Measurements from ENCODE around the gene CACNA1G. TPM values are rescaled to one million over a fixed set of nuclear protein-coding genes. Genes with fewer than 3 reads are reported as not detected.

The CACNA1G gene
- polyA plus RNA-seq, 1 donor (not counting 4 experiments of a cell fraction or from before 2014, with no cell fraction given), result 0.07 TPM

DNA sequence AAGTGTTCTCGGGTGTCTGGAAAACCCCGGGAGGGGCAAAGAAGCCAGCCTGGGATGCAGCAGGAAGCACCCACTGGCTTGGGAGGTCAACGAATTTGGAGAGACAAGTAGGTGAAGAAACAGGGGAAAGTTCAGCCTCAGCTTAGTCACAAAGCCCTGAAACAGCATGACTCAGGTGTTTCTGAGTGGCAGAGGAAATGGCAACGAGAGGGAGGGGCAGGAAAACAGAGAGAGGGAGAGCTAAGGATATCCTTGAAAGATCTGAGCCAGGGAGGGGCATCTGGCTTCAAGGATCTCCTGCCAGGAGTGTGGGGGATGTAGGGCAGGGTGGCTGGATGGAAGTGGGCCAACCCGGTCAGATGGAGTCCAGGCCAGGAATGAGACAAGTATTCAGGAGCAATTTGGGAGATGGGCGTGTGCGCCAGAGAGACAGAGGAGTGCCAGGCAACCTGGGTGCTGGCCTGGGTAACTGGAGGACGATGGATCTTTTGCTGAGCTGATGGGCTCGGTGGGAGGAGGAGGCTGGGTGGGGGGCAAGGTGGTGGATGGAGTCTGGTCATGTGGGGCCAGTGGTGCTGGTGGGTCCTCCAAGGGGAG is 101.4 kb downstream of the CACNA1G start:
- H3K4me1 ChIP-seq (ENCODE audit: control insufficient read depth, extremely low read depth, insufficient read depth, low read length), result peaks cover 28% of the 10 kb centered on the region
- DNase-seq (ENCODE audit: low read depth, low spot score), result peak; percentile 76
- dilution Hi-C loops (cut with MboI; ENCODE audit: extremely low pct_ligation_motif_present, low sequenced_read_pairs), result no loop called here
- H3K9me1 ChIP-seq (ENCODE audit: control insufficient read depth, extremely low read depth, insufficient read depth, low read length), result no peaks in the 10 kb centered on the region
- peak; percentile 93 for FAIRE-seq
- peak overlapping the region; percentile 29 for H3K9ac ChIP-seq (ENCODE audit: control insufficient read depth, extremely low read depth, insufficient read depth, low read length)
- peak overlapping the region; percentile 76 for H3K27ac ChIP-seq (ENCODE audit: control insufficient read depth, insufficient read depth, low read length)
- no peaks in the 10 kb centered on the region for H4K20me1 ChIP-seq (ENCODE audit: control insufficient read depth, extremely low read depth, insufficient read depth, low read length)
- H2AFZ ChIP-seq (ENCODE audit: control insufficient read depth, low read length), result peak overlapping the region; percentile 57
- H3K79me2 ChIP-seq (ENCODE audit: control insufficient read depth, insufficient read depth, low read length), result no peaks in the 10 kb centered on the region
- H3K36me3 ChIP-seq (ENCODE audit: control insufficient read depth in 2 of 2, extremely low read depth in 1 of 2, insufficient read depth in 2 of 2, low read length in 2 of 2), result peaks cover 0 to 11% of the 10 kb centered on the region in 2 experiments
- H3K27me3 ChIP-seq (ENCODE audit: control insufficient read depth, extremely low read depth, insufficient read depth, low read length), result no peaks in the 10 kb centered on the region
- peak overlapping the region; percentile 67 for H3K4me2 ChIP-seq (ENCODE audit: control insufficient read depth, extremely low read depth, insufficient read depth, low read depth, low read length)
- no peak for TF ChIP-seq EZH2 (IDR thresholded peaks at IDR 0.05; ENCODE audit: low read length)
- TF ChIP-seq, protein P1, sequence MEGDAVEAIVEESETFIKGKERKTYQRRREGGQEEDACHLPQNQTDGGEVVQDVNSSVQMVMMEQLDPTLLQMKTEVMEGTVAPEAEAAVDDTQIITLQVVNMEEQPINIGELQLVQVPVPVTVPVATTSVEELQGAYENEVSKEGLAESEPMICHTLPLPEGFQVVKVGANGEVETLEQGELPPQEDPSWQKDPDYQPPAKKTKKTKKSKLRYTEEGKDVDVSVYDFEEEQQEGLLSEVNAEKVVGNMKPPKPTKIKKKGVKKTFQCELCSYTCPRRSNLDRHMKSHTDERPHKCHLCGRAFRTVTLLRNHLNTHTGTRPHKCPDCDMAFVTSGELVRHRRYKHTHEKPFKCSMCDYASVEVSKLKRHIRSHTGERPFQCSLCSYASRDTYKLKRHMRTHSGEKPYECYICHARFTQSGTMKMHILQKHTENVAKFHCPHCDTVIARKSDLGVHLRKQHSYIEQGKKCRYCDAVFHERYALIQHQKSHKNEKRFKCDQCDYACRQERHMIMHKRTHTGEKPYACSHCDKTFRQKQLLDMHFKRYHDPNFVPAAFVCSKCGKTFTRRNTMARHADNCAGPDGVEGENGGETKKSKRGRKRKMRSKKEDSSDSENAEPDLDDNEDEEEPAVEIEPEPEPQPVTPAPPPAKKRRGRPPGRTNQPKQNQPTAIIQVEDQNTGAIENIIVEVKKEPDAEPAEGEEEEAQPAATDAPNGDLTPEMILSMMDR (optimal IDR thresholded peaks at IDR 0.05 in 1 of 3, IDR thresholded peaks at IDR 0.05 in 1 of 3, conservative IDR thresholded peaks at IDR 0.05 in 1 of 3; ENCODE audit: extremely low read depth in 1 of 3, insufficient read depth in 2 of 3, low read length in 3 of 3), result no peak
- H3K9me3 ChIP-seq (ENCODE audit: control insufficient read depth, low read depth, low read length), result no peaks in the 10 kb centered on the region
- no peak overlapping the region for H3K4me3 ChIP-seq (ENCODE audit: control insufficient read depth in 2 of 3, extremely low read depth in 1 of 3, insufficient read depth in 2 of 3, low read depth in 1 of 3, low read length in 3 of 3)

DNA sequence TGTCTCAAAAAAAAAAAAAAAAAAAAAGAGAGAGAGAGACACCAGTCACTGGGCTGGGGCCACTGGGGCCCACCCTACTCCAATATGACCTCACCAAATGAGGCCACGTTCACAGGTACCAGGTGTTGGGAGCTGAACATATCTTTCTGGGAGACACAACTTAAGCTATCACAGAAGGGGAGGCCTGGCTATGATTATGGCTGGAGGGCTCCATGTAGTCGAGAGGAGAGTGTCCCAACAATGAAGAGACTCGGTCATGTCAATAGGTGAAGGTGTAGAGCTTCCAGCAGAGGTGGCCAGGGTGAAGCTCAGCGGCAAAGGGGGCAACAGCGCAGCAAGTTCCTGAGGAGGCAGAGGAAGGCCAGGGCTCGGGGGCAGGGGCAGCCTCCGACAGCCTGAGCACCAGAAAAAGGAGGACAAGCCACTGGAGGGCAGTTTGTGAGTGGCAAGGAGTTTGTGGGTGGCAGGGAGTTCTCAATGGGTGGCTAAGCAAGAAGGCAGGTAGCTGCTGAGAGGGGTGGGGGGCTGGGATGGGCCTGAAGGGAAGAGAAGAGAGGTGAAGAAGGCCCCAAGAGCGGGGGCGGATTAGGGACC is 102.2 kb downstream of the CACNA1G start:
- Histone ChIP-seq H3K9me1 (ENCODE audit: control insufficient read depth, extremely low read depth, insufficient read depth, low read length) (no peaks in the 10 kb centered on the region), H3K4me1 (ENCODE audit: control insufficient read depth, extremely low read depth, insufficient read depth, low read length) (peaks cover 30% of the 10 kb centered on the region), H3K4me2 (ENCODE audit: control insufficient read depth, extremely low read depth, insufficient read depth, low read depth, low read length) (no peak overlapping the region), H3K9ac (ENCODE audit: control insufficient read depth, extremely low read depth, insufficient read depth, low read length) (no peak overlapping the region), H3K4me3 (ENCODE audit: control insufficient read depth in 2 of 3, extremely low read depth in 1 of 3, insufficient read depth in 2 of 3, low read depth in 1 of 3, low read length in 3 of 3) (no peak overlapping the region), H3K9me3 (ENCODE audit: control insufficient read depth, low read depth, low read length) (no peaks in the 10 kb centered on the region), H3K36me3 (ENCODE audit: control insufficient read depth in 2 of 2, extremely low read depth in 1 of 2, insufficient read depth in 2 of 2, low read length in 2 of 2) (peaks cover 0 to 5% of the 10 kb centered on the region in 2 experiments), H2AFZ (ENCODE audit: control insufficient read depth, low read length) (no peak overlapping the region), H4K20me1 (ENCODE audit: control insufficient read depth, extremely low read depth, insufficient read depth, low read length) (no peaks in the 10 kb centered on the region), H3K27ac (ENCODE audit: control insufficient read depth, insufficient read depth, low read length) (no peak overlapping the region), H3K27me3 (ENCODE audit: control insufficient read depth, extremely low read depth, insufficient read depth, low read length) (no peaks in the 10 kb centered on the region), H3K79me2 (ENCODE audit: control insufficient read depth, insufficient read depth, low read length) (no peaks in the 10 kb centered on the region)
- dilution Hi-C loops (cut with MboI; ENCODE audit: extremely low pct_ligation_motif_present, low sequenced_read_pairs), result no loop called here
- FAIRE-seq (no peak), DNase-seq (ENCODE audit: low read depth, low spot score) (no peak)
- no peak for TF ChIP-seq EZH2 (IDR thresholded peaks at IDR 0.05; ENCODE audit: low read length)
